Measurements from ENCODE around the gene CDIP1. TPM values are rescaled to one million over a fixed set of nuclear protein-coding genes. Genes with fewer than 3 reads are reported as not detected.

Gene CDIP1
- total and polyA plus RNA-seq, 10 of the 15 experiments (the other 5 are each of a cell fraction or from before 2014, with no cell fraction given), result 6.1 to 32.4 (median 13.6) TPM

- Histone ChIP-seq H3K36me3 (ENCODE audit: control insufficient read depth in 2 of 2, insufficient read depth in 2 of 2, low read length in 1 of 2) (peaks cover 0 to 7% of the 10 kb centered on the region in 2 experiments; a peak in 3 of 4 replicates), H3K4me1 (ENCODE audit: control insufficient read depth, insufficient read depth, low read length) (no peaks in the 10 kb centered on the region; the same call in 1 of the 2 replicates), H3K27me3 (replicated peaks in 1 of 2; ENCODE audit: control insufficient read depth in 2 of 2, insufficient read depth in 2 of 2, low read length in 1 of 2) (no peaks in the 10 kb centered on the region), H3K9ac (ENCODE audit: control insufficient read depth, insufficient read depth, low read length) (no peak overlapping the region), H3K79me2 (ENCODE audit: control insufficient read depth, insufficient read depth, low read length) (peaks cover 6% of the 10 kb centered on the region), H3K27ac (ENCODE audit: control insufficient read depth, insufficient read depth) (no peak overlapping the region), H3K4me3 (no peak overlapping the region), H3K9me3 (replicated peaks; ENCODE audit: control insufficient read depth, insufficient read depth, low read length) (no peaks in the 10 kb centered on the region), H3K4me2 (ENCODE audit: control insufficient read depth, insufficient read depth) (no peak overlapping the region), H2AFZ (ENCODE audit: control insufficient read depth, low read depth, low read length) (no peak overlapping the region), H4K20me1 (ENCODE audit: control insufficient read depth, insufficient read depth) (no peaks in the 10 kb centered on the region; the same call in 1 of the 2 replicates)
- intact Hi-C loops (cut with micrococcal nuclease; ENCODE audit: unreplicated experiment), result no loop called here
- BruUV-seq (replicated peaks), result no TSS peak
- POLR2A ChIA-PET, result interaction anchor here (0.6 to 0.8 kb wide), 2 partner anchors 11 to 15 kb away, joined by 3 to 4 read pairs; no protein-coding TSS in a partner anchor
- DNase-seq (ENCODE audit: low read depth, low spot score), result no peak
- CTCF ChIA-PET, result no interaction called here
- no peak for TF ChIP-seq WRNIP1 (IDR thresholded peaks at IDR 0.05; ENCODE audit: borderline replicate concordance, low read depth, low read length)
- TF ChIP-seq E2F4 (IDR thresholded peaks at IDR 0.05; ENCODE audit: low read depth, low read length), result no peak
- no peak for TF ChIP-seq ETV6 (conservative IDR thresholded peaks at IDR 0.05 in 1 of 2, IDR thresholded peaks at IDR 0.05 in 1 of 2; ENCODE audit: borderline replicate concordance in 1 of 2, low read depth in 1 of 2)
- no peak for TF ChIP-seq JUND (IDR thresholded peaks at IDR 0.05; ENCODE audit: low read depth, low read length)
- no peak for TF ChIP-seq HSF1 (IDR thresholded peaks at IDR 0.05; ENCODE audit: low read depth, low read length)
- no peak for TF ChIP-seq RUNX3 (IDR thresholded peaks at IDR 0.05; ENCODE audit: low read length)
- TF ChIP-seq SRF (IDR thresholded peaks at IDR 0.05; ENCODE audit: low read depth in 2 of 2, low read length in 2 of 2), result no peak
- no peak for TF ChIP-seq BCL11A (IDR thresholded peaks at IDR 0.05; ENCODE audit: low read depth, low read length)
- no peak for TF ChIP-seq SMC3 (IDR thresholded peaks at IDR 0.05; ENCODE audit: borderline replicate concordance, low read length)
- TF ChIP-seq JUNB (IDR thresholded peaks at IDR 0.05), result no peak
- TF ChIP-seq RAD51 (IDR thresholded peaks at IDR 0.05), result no peak
- no peak for TF ChIP-seq RAD21 (IDR thresholded peaks at IDR 0.05; ENCODE audit: insufficient read depth, low read depth, low read length)
- no peak for TF ChIP-seq RELA (IDR thresholded peaks at IDR 0.05; ENCODE audit: borderline replicate concordance, partially characterized antibody)
- TF ChIP-seq BHLHE40 (IDR thresholded peaks at IDR 0.05; ENCODE audit: borderline replicate concordance in 1 of 2, low read depth in 2 of 2, low read length in 1 of 2), result no peak
- TF ChIP-seq PAX5 (IDR thresholded peaks at IDR 0.05; ENCODE audit: borderline replicate concordance, low read depth, low read length), result no peak
- no peak for TF ChIP-seq ZSCAN29 (IDR thresholded peaks at IDR 0.05)
- no peak for TF ChIP-seq MYB (IDR thresholded peaks at IDR 0.05; ENCODE audit: borderline replicate concordance, low read depth, low read length)
- no peak for TF ChIP-seq IKZF1 (conservative IDR thresholded peaks at IDR 0.05)
- TF ChIP-seq ZZZ3 (IDR thresholded peaks at IDR 0.05; ENCODE audit: control insufficient read depth, insufficient read length, low read depth), result no peak
- TF ChIP-seq MTA2 (IDR thresholded peaks at IDR 0.05; ENCODE audit: low read depth), result no peak
- RAD21 ChIA-PET (ENCODE audit: unreplicated experiment), result no interaction called here
- no peak for FAIRE-seq
- no peak for ATAC-seq
- WGBS (ENCODE audit: insufficient coverage, insufficient replicate concordance, low lambda C conversion rate, missing lambda C conversion rate), result over 99% methylated on average over 10 of the region's 10 CpGs
- SMC1A ChIA-PET (ENCODE audit: uncharacterized antibody, unreplicated experiment), result no interaction called here
- in situ Hi-C loops (cut with MboI), result no loop called here
Observed at GRCh38 chr16:4468972-4469371, 69.6 kb downstream of the CDIP1 start.

Data from GM12878 (cell line).